K562 (cell line): ENCODE measurements around the gene CFAP70. TPM values are rescaled to one million over a fixed set of nuclear protein-coding genes. Genes with fewer than 3 reads are reported as not detected.
A peak's percentile ranks its signal among the peaks of the same experiment; 100 is the strongest.

ENCODE experiments used
- ATF4 ChIP-seq: fragments of 450-650 bp; formaldehyde crosslinking; IDR thresholded peaks from 2 replicates; pipeline ENCODE4 v1.4.0; 2022; ENCODE audit warnings: mild to moderate bottlenecking, moderate library complexity
- CBFB ChIP-seq: sonication (generic); formaldehyde crosslinking; IDR thresholded peaks from 2 replicates; pipeline ENCODE4 v1.4.0; 2020; ENCODE audit warnings: mild to moderate bottlenecking, missing genetic modification reagents
- EP400 ChIP-seq: fragments of 450-650 bp; IDR thresholded peaks from 2 replicates; pipeline ENCODE4 v1.6.1; 2017; ENCODE audit warnings: antibody characterized with exemption, mild to moderate bottlenecking, moderate library complexity
- FOXJ2 ChIP-seq: fragments of 200-800 bp; sonication (Bioruptor generic); IDR thresholded peaks from 2 replicates; pipeline ENCODE4 v1.6.1; 2016; ENCODE audit warnings: missing genetic modification characterization, missing compliant biosample characterization
- MITF ChIP-seq: IDR thresholded peaks from 2 replicates; pipeline ENCODE4 v1.6.1; 2014; ENCODE audit warnings: antibody characterized with exemption
- MTA2 ChIP-seq: fragments of 450-650 bp; IDR thresholded peaks from 2 replicates; pipeline ENCODE4 v1.6.1; 2016; ENCODE audit warnings: low read depth
- OTX1 ChIP-seq: fragments of 450-650 bp; formaldehyde crosslinking; IDR thresholded peaks from 2 replicates; pipeline ENCODE4 v1.4.0; 2022; ENCODE audit warnings: mild to moderate bottlenecking
- PHB2 ChIP-seq: fragments of 450-650 bp; IDR thresholded peaks from 2 replicates; pipeline ENCODE4 v1.6.1; 2017; ENCODE audit warnings: low read depth
- RBM14 ChIP-seq: fragments of 200-400 bp; formaldehyde crosslinking; IDR thresholded peaks from 2 replicates; pipeline ENCODE4 v1.6.1; 2018; ENCODE audit warnings: low read depth, mild to moderate bottlenecking, low read length, moderate library complexity, borderline replicate concordance; ENCODE audit not compliant: insufficient read depth
- STAG1 ChIP-seq: sonication (generic); formaldehyde crosslinking; IDR thresholded peaks from 2 replicates; pipeline ENCODE4 v1.5.0; 2020; ENCODE audit warnings: missing genetic modification reagents, borderline replicate concordance
- YBX1 ChIP-seq: fragments of 450-650 bp; IDR thresholded peaks from 2 replicates; pipeline ENCODE4 v1.7.1; 2016; ENCODE audit warnings: mild to moderate bottlenecking
- ZEB2 ChIP-seq: fragments of 450-650 bp; IDR thresholded peaks from 2 replicates; pipeline ENCODE4 v1.6.1; 2016
- ZNF398 ChIP-seq: fragments of 250-450 bp; sonication (Bioruptor Pico); IDR thresholded peaks from 2 replicates; pipeline ENCODE4 v1.8.0; 2021; ENCODE audit warnings: moderate library complexity, mild to moderate bottlenecking, inconsistent platforms
- polyA plus RNA-seq, 8 experiments: library from polyadenylated mRNA; depleted of rRNA in 4 of 8; stranded (reverse) in 5 of 8; unstranded in 3 of 8; fragments of >200 nt; fragmentation: Nextera tagmentation in 2 of 8; fragmentation: Illumina TruSeq in 1 of 8; extraction: Ambion mirVana in 2 of 8; extraction: Trizol in 1 of 8; gene quantifications; 2 replicates each; pipeline versions ENCODE4 v1.2.1 to v1.2.3, GENCODE V29; 2011 to 2014; ENCODE audit warnings: inconsistent platforms in 1 of 8, missing spikeins in 1 of 8
- total RNA-seq, 7 experiments: library from RNA; depleted of rRNA in 6 of 7; stranded (reverse); fragments of >200 nt in 6 of 7; fragmentation: Illumina TruSeq in 2 of 7; extraction: Trizol in 2 of 7; gene quantifications; 2 replicates each; pipeline versions ENCODE4 v1.2.1 to v1.2.3, GENCODE V29; 2011 to 2021; ENCODE audit warnings: low replicate concordance in 1 of 7
- TF ChIP-seq, protein P1 (sequence below): fragments of 450-650 bp; IDR thresholded peaks from 2 replicates; pipeline ENCODE4 v1.6.1; 2018; ENCODE audit not compliant: partially characterized antibody
- TF ChIP-seq, protein P2 (sequence below): fragments of 450-650 bp; formaldehyde crosslinking; IDR thresholded peaks from 2 replicates; pipeline ENCODE4 v1.4.0; 2020; ENCODE audit warnings: mild to moderate bottlenecking, moderate library complexity

The CFAP70 gene
- total and polyA plus RNA-seq, 9 of the 15 experiments (the other 6 are each of a cell fraction or from before 2014, with no cell fraction given), result 0.27 to 1.6 (median 0.86) TPM

DNA sequence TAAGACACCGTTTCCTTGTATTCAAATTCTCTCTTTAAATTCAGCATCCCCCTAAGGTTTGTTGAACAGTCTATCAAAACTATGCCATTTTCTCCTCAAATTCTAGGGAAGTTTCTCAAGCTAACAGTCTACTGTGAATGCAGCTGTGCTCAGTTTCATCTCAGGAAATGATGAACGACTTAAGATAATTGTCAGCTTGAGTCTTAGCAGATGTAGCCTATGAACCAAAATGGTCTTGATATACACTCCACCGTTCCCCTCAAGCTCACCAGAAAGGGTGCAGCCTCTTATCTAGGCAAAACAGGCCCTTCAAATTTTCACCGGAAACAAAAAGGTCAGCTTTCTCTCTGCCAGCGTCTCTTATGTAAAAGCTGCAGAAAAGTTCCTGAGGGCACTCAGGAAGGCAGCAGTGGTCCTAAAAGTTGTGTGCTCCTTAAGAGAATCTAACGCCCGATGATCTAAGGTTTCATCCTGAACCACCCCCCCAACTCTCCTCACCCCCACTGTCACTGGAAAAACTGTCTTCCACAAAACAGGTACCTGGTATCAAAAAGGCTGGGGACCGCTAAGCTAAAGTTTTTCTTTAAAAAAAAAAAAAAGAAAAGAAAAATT is 113.7 kb downstream of the CFAP70 start (continued):
- TF ChIP-seq, protein P1, sequence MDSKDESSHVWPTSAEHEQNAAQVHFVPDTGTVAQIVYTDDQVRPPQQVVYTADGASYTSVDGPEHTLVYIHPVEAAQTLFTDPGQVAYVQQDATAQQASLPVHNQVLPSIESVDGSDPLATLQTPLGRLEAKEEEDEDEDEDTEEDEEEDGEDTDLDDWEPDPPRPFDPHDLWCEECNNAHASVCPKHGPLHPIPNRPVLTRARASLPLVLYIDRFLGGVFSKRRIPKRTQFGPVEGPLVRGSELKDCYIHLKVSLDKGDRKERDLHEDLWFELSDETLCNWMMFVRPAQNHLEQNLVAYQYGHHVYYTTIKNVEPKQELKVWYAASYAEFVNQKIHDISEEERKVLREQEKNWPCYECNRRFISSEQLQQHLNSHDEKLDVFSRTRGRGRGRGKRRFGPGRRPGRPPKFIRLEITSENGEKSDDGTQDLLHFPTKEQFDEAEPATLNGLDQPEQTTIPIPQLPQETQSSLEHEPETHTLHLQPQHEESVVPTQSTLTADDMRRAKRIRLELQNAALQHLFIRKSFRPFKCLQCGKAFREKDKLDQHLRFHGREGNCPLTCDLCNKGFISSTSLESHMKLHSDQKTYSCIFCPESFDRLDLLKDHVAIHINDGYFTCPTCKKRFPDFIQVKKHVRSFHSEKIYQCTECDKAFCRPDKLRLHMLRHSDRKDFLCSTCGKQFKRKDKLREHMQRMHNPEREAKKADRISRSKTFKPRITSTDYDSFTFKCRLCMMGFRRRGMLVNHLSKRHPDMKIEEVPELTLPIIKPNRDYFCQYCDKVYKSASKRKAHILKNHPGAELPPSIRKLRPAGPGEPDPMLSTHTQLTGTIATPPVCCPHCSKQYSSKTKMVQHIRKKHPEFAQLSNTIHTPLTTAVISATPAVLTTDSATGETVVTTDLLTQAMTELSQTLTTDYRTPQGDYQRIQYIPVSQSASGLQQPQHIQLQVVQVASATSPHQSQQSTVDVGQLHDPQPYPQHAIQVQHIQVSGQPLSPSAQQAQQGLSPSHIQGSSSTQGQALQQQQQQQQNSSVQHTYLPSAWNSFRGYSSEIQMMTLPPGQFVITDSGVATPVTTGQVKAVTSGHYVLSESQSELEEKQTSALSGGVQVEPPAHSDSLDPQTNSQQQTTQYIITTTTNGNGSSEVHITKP, result no peak
- TF ChIP-seq OTX1 (CRISPR knock-in tag) (no peak), MITF (no peak), ZNF398 (CRISPR knock-in tag) (no peak), PHB2 (peak; percentile 83), ATF4 (CRISPR knock-in tag) (no peak), CBFB (no peak), ZEB2 (no peak; the same call in 1 of the 2 replicates), YBX1 (no peak), RBM14 (no peak), STAG1 (no peak), FOXJ2 (tag) (0 out of 2 replicates have a peak, but pooled peaks have one; percentile 28), EP400 (peak; percentile 54; the same call in 1 of the 2 replicates), MTA2 (peak; percentile 87)
- TF ChIP-seq, protein P2, sequence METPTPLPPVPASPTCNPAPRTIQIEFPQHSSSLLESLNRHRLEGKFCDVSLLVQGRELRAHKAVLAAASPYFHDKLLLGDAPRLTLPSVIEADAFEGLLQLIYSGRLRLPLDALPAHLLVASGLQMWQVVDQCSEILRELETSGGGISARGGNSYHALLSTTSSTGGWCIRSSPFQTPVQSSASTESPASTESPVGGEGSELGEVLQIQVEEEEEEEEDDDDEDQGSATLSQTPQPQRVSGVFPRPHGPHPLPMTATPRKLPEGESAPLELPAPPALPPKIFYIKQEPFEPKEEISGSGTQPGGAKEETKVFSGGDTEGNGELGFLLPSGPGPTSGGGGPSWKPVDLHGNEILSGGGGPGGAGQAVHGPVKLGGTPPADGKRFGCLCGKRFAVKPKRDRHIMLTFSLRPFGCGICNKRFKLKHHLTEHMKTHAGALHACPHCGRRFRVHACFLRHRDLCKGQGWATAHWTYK, result no peak
